Left lung (tissue), 10 donors: ENCODE measurements around the gene UBA52. TPM values are rescaled to one million over a fixed set of nuclear protein-coding genes. Genes with fewer than 3 reads are reported as not detected.

Experiments
- ATAC-seq: fragments of 200-7000 bp; cut with Tn5 transposase; one replicate; pipeline ENCODE4 v1.9.1; 2020; ENCODE audit warnings: moderate library complexity
- DNase-seq, 4 donors: peaks; one replicate each; pipeline ENCODE4 v3.0.0-alpha.2; 2013 to 2020
- H3K27ac ChIP-seq, 2 donors: fragments of 200-600 bp; sonication (generic) in 1 of 2; one replicate each; pipeline versions ENCODE4 v1.5.0 to v1.8.0; 2020 to 2021
- H3K27me3 ChIP-seq, 2 donors: fragments of 200-600 bp; sonication (generic) in 1 of 2; one replicate each; pipeline versions ENCODE4 v1.5.0 to v1.8.0; 2020 to 2021
- H3K36me3 ChIP-seq, 2 donors: fragments of 200-600 bp; sonication (generic) in 1 of 2; one replicate each; pipeline versions ENCODE4 v1.5.0 to v1.8.0; 2020 to 2021
- H3K4me1 ChIP-seq, 2 donors: fragments of 200-600 bp; one replicate each; pipeline ENCODE4 v1.8.0; 2021
- H3K4me3 ChIP-seq, 2 donors: fragments of 200-600 bp; sonication (generic) in 1 of 2; one replicate each; pipeline versions ENCODE4 v1.5.0 to v1.8.0; 2020 to 2021; ENCODE audit warnings: mild to moderate bottlenecking in 1 of 2
- H3K9me3 ChIP-seq, 2 donors: fragments of 200-600 bp; sonication (generic) in 1 of 2; one replicate each; pipeline versions ENCODE4 v1.5.0 to v1.8.0; 2020 to 2021
- CTCF ChIP-seq, 2 donors: fragments of 200-600 bp; sonication (generic) in 1 of 2; IDR thresholded peaks; one replicate each; pipeline versions ENCODE4 v1.5.0 to v1.8.0; 2021; ENCODE audit warnings: antibody characterized with exemption in 2 of 2
- intact Hi-C, 2 donors: fragments of 100-400 bp; cut with DNase I; formaldehyde crosslinking; loops; one replicate each; pipeline versions ENCODE4 v1.11.2 to v1.14.2; 2022
- polyA plus RNA-seq, 6 donors: library from polyadenylated mRNA; unstranded; fragments of 120-200 nt; gene quantifications; one replicate each; pipeline ENCODE4 v1.2.1, GENCODE V29; 2013; ENCODE audit not compliant: insufficient read length in 6 of 6
- total RNA-seq, 2 donors: library from RNA; stranded (reverse); fragmentation: NEBNext Ultra II Directional; extraction: Animal tissue kit (Norgen Biotek cat#: 25700); gene quantifications; one replicate each; pipeline ENCODE4 v1.2.1, GENCODE V29; 2021
- donor health status: DM: no; HTN: yes; CAD: no.
- donor health status: DM: no; HTN: no; CAD: no.

UBA52 gene
- total and polyA plus RNA-seq, 8 donors = 875 to 1,008 (median 931) TPM

- no peaks in the 10 kb centered on the region for H3K36me3 ChIP-seq
- H3K27me3 ChIP-seq = peaks cover 64 to 92% of the 10 kb centered on the region in 2 donors
- intact Hi-C loops = no loop called here
- ATAC-seq (peak; percentile 6), DNase-seq (peak in 1 of 4 donors; percentile 83)
- H3K4me3 ChIP-seq = peak within 1 kb of the TSS; percentile 19 to 28
- no peak for TF ChIP-seq CTCF (IDR thresholded peaks at IDR 0.05)
- no peaks in the 10 kb centered on the region for H3K9me3 ChIP-seq
- no peak within 1 kb of the TSS for H3K27ac ChIP-seq
- H3K4me1 ChIP-seq = peaks cover 18 to 29% of the 10 kb centered on the region in 2 donors
These were observed 41.3 kb downstream of the UBA52 start, which contains the start of gene TMEM59L for GRCh38 chr19:18612772-18613588. TSS of gene TMEM59L (plus strand) at chr19:18612870. CDS start at chr19:18612959, 89 bp downstream.

GRCh38 chr19:18613589-18614234 is 42.1 kb downstream of the UBA52 start:
- Histone ChIP-seq H3K4me3 (no peak overlapping the region), H3K27ac (no peak overlapping the region), H3K27me3 (peaks cover 58 to 85% of the 10 kb centered on the region in 2 donors), H3K4me1 (peaks cover 18 to 28% of the 10 kb centered on the region in 2 donors), H3K36me3 (no peaks in the 10 kb centered on the region), H3K9me3 (no peaks in the 10 kb centered on the region)
- TF ChIP-seq CTCF (IDR thresholded peaks at IDR 0.05) = no peak
- no peak for ATAC-seq
- DNase-seq = no peak
- intact Hi-C loops = no loop called here

GRCh38 chr19:18616023-18616422 is 44.4 kb downstream of the UBA52 start:
- no peak for ATAC-seq
- TF ChIP-seq CTCF (IDR thresholded peaks at IDR 0.05) = no peak
- Histone ChIP-seq H3K27ac (no peak overlapping the region), H3K4me3 (no peak overlapping the region), H3K4me1 (peaks cover 9 to 21% of the 10 kb centered on the region in 2 donors), H3K27me3 (peaks cover 35 to 62% of the 10 kb centered on the region in 2 donors), H3K9me3 (no peaks in the 10 kb centered on the region), H3K36me3 (no peaks in the 10 kb centered on the region)
- no peak for DNase-seq
- intact Hi-C loops = no loop called here

DNA sequence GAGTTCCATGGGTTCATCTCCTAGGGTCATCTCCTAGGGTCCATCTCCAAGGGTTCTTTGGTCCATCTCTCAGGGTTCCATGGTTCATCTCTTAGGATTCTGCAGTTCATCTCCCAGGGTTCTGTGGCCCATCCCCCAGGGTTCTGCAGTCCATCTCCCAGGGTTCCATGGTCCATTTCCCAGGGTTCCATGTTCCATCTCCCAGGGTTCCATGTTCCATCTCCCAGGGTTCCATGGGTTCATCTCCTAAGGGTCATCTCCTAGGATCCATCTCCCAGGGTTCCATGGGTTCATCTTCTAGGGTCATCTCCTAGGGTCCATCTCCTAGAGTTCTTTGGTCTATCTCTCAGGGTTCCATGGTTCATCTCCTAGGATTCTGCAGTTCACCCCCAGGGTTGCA is 45.9 kb downstream of the UBA52 start:
- intact Hi-C loops = no loop called here
- no peak overlapping the region for H3K4me3 ChIP-seq
- peaks cover 0 to 7% of the 10 kb centered on the region in 2 donors for H3K4me1 ChIP-seq
- TF ChIP-seq CTCF (IDR thresholded peaks at IDR 0.05) = no peak
- no peak for ATAC-seq
- no peaks in the 10 kb centered on the region for H3K9me3 ChIP-seq
- DNase-seq = no peak
- H3K36me3 ChIP-seq = no peaks in the 10 kb centered on the region
- H3K27me3 ChIP-seq = peaks cover 20 to 47% of the 10 kb centered on the region in 2 donors
- H3K27ac ChIP-seq = no peak overlapping the region

DNA sequence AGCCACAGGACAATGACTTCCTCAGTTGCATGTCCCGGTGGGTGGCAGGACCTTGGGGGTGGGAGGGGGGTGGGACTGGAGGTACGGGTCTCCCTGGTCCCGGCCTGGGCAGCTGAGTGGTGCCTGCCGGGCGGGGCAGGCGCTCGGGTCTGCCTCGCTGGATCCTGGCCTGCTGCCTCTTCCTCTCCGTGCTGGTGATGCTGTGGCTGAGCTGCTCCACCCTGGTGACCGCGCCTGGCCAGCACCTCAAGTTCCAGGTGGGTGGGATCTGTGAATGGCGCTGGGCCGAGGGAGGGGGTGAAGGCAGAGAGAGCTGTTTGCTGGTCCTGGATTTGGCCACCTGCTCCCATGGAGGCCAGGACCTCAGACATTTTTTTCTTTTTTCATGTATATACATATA is 46.6 kb downstream of the UBA52 start:
- TF ChIP-seq CTCF (IDR thresholded peaks at IDR 0.05) = no peak
- Histone ChIP-seq H3K4me1 (no peaks in the 10 kb centered on the region), H3K36me3 (no peaks in the 10 kb centered on the region), H3K27me3 (peaks cover 13 to 40% of the 10 kb centered on the region in 2 donors), H3K4me3 (no peak overlapping the region), H3K9me3 (no peaks in the 10 kb centered on the region), H3K27ac (no peak overlapping the region)
- DNase-seq = no peak
- no peak for ATAC-seq
- intact Hi-C loops = no loop called here
